GM12873 (cell line): Measurements from ENCODE around the gene B3GALNT1.
A peak's percentile ranks its signal among the peaks of the same experiment; 100 is the strongest.

ENCODE experiments used
- CTCF ChIP-seq: IDR thresholded peaks from 2 replicates; pipeline ENCODE4 v1.5.1; 2012; ENCODE audit warnings: low read depth, mild to moderate bottlenecking, moderate library complexity, low read length, control low read depth; ENCODE audit not compliant: insufficient read depth; ENCODE audit errors: missing control alignments

The B3GALNT1 gene

GRCh38 chr3:161104561-161105551 is at the start of gene B3GALNT1:
Gene B3GALNT1, minus strand, starts transcription at chr3:161105349. Its CDS starts 18,595 bp downstream, at chr3:161086754.
- TF ChIP-seq CTCF = peak; percentile 3

- no peak for TF ChIP-seq CTCF
These were observed 48.3 kb upstream of the B3GALNT1 start for GRCh38 chr3:161153480-161153879.

GRCh38 chr3:161150001-161150525 is 44.9 kb upstream of the B3GALNT1 start:
- TF ChIP-seq CTCF = no peak

- no peak for TF ChIP-seq CTCF
These were observed 44.4 kb upstream of the B3GALNT1 start for GRCh38 chr3:161149529-161149928.

- no peak for TF ChIP-seq CTCF
These were observed 43.8 kb upstream of the B3GALNT1 start for GRCh38 chr3:161148832-161149475.

GRCh38 chr3:161142486-161142885 is 37.3 kb upstream of the B3GALNT1 start:
- no peak for TF ChIP-seq CTCF

- no peak for TF ChIP-seq CTCF
These were observed 34.5 kb upstream of the B3GALNT1 start for GRCh38 chr3:161139686-161140085.
